HG02840 (cell line): ENCODE measurements around the gene ITPR1.
A peak's percentile ranks its signal among the peaks of the same experiment; 100 is the strongest.

Experiments used
- ATAC-seq: cut with Tn5 transposase; IDR thresholded peaks from one replicate; pipeline ENCODE4 v1.9.1; 2021; ENCODE audit warnings: mild to moderate bottlenecking, moderate library complexity, moderate number of reproducible peaks; ENCODE audit not compliant: unreplicated experiment, low FRiP score

The ITPR1 gene

DNA sequence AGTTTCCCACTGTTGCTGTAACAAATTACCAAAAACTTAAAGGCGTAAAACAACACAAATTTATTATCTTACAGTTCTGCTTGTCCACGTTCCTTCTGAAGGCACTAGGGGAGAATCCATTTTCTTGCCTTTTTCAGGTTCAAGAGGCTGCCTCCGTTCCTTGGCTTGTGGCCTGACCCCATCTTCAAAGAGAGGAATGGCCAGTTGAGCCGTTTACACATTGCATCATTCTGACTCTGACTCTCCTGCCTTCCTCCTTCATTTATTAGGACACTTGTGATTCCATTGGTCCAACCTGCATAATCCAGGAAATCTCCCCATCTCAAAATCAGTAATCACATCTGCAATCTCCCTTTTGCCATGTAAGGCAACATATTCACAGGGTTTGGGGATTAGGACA lies 363.4 kb downstream of the ITPR1 start:
- ATAC-seq, result no peak

GRCh38 chr3:4856986-4857385 lies 363.8 kb downstream of the ITPR1 start:
- no peak for ATAC-seq

DNA sequence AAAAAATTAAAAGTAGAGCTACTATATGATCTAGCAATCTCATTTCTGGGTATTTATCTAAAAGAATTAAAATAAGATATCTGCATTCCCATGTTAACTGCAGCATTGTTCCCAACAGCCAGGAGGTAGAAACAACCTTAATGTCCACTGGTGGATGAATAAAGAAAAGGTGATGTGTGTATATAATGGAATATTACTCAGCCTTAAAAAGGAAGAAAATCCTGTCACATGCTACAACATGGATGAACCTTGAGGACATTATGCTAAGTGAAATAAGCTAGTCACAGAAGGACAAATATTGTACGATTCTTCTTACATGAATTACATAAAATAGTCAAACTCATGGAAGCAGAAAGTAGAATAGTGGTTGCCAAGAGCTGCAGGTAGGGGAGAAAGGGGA lies 366.6 kb downstream of the ITPR1 start:
- ATAC-seq, result no peak

- ATAC-seq, result no peak
Measured at GRCh38 chr3:4862973-4863372, 369.8 kb downstream of the ITPR1 start.

DNA sequence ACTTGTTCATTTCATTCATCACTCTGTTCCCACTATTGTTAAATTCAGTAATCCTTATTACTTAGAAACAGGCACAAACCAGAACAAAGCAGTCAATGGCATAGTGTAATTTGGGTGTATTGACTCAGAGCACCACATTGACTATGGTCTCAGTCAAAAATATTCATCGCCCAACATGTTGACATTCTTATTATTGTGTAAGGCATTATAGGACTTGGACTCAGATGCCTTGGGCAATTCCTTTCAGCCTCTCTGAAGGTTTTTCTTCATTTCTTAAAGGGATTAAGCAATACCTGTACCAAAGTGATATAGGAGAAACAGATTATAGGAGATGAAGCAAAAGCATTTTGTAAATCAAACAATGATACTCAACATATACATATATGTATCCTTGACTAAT lies 371.4 kb downstream of the ITPR1 start:
- no peak for ATAC-seq

DNA sequence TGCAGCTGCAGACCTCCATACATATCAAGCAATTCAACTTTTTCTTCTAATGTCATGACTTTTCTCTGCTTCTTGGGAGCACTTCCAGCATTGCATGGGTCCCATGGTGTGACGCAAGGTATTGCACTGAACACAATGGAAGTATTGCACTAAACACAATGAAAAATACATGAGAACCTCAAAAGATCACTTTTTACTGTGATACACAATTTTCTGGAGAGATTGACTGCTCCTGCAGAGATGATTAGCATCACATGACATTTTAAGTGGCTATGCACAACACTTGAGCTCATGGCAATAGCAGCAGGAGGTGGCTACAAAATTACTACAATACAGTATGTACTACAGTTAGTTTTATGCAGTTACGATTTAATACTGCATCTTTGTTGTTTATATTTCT lies 372.6 kb downstream of the ITPR1 start:
- no peak for ATAC-seq

GRCh38 chr3:4866866-4867265 lies 373.7 kb downstream of the ITPR1 start:
- ATAC-seq, result no peak

DNA sequence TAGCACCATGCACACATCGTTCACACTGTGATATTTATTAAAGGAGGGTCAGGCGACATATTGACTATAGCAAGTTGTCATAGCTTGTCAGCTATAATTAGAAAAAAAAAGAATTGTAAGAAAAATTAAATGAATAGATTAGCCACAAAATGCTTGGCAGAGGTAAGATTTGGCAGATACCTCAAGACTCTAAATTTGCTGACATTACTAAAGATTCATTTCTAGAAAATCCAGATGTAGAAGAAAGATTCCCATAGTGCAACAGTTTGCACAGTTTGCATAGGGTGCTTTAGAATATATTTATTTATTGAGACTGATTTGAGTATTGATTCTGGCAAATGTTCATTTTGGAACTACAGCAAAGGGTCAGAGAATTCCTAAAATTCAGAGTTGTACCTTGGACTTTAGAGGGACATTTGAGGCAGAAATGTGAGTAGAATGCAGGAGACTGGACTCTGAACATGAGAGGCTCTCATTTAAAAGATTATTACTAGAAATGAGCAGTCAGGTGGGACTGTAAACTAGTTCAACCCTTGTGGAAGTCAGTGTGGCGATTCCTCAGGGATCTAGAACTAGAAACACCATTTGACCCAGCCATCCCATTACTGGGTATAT lies 384.1 kb downstream of the ITPR1 start:
- ATAC-seq, result no peak

DNA sequence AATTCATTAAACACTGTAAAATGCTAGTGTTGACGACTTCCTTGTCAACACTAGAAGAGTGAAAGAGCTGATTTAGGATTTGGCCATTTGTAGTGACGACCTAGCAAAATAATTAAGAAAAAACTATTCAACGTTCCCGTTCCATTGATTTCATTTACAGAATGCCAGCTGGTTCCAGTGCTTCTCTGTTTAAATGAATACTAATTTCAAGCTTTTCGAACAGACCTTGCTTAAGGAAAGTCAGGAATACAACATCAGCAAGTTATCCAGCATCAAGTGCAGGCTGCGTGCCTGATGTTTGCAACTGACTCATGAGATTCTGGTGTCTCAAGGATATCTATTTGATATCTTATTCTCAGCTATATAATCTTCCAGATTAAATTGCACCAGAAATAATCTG lies 387.7 kb downstream of the ITPR1 start:
- no peak for ATAC-seq

GRCh38 chr3:4882548-4882947 lies 389.4 kb downstream of the ITPR1 start:
- no peak for ATAC-seq

DNA sequence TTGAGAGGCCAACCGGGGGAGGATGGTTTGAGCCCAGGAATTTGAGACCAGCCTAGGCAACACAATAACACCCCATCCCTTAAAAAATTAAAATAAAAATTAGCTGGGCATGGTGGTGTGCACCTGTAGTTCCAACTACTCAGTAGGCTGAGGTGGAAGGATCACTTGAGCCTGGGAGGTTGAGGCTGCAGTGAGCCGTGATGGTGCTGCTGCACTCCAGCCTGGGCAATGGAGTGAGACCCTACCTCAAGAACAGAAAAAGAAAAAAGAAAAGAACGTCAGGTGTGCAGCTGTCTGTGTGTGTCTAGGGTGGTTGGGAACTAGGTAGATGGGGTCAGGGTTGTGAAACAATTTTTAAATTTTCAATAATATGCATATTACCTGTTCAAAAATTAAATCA lies 389.9 kb downstream of the ITPR1 start:
- no peak for ATAC-seq

- ATAC-seq, result no peak
Measured at GRCh38 chr3:4884888-4885287, 391.7 kb downstream of the ITPR1 start.

- no peak for ATAC-seq
Measured at GRCh38 chr3:4885316-4885715, 392.2 kb downstream of the ITPR1 start.

GRCh38 chr3:4886448-4886847 lies 393.3 kb downstream of the ITPR1 start:
- ATAC-seq, result no peak

- ATAC-seq, result no peak
Measured at GRCh38 chr3:4887177-4887576, 394.0 kb downstream of the ITPR1 start.

- ATAC-seq, result peak; percentile 87
Measured at GRCh38 chr3:4888913-4889846, 396.0 kb downstream of the ITPR1 start.

GRCh38 chr3:4889896-4890295 lies 396.7 kb downstream of the ITPR1 start:
- ATAC-seq, result no peak

GRCh38 chr3:4894891-4895530 lies 401.9 kb downstream of the ITPR1 start:
- no peak for ATAC-seq

GRCh38 chr3:4895838-4896237 lies 402.7 kb downstream of the ITPR1 start:
- no peak for ATAC-seq
